ENCODE results near the gene GUK1.

DNA sequence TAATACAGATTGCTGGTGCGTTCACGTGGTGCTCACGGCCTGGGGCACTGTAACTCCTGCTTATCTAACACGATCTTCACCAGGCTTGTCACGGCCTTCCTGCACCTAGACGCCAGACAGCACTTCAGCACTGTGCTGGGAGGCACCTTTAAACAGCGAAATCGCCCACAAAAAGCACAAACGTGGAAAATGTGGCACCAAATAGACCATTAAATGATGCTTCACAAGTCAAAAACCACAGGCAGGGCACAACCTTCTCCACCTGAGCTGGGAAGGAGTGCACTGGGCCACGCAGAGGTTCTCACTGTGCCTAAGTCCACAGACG is 45.5 kb downstream of the GUK1 start:
- TF ChIP-seq, protein P1, sequence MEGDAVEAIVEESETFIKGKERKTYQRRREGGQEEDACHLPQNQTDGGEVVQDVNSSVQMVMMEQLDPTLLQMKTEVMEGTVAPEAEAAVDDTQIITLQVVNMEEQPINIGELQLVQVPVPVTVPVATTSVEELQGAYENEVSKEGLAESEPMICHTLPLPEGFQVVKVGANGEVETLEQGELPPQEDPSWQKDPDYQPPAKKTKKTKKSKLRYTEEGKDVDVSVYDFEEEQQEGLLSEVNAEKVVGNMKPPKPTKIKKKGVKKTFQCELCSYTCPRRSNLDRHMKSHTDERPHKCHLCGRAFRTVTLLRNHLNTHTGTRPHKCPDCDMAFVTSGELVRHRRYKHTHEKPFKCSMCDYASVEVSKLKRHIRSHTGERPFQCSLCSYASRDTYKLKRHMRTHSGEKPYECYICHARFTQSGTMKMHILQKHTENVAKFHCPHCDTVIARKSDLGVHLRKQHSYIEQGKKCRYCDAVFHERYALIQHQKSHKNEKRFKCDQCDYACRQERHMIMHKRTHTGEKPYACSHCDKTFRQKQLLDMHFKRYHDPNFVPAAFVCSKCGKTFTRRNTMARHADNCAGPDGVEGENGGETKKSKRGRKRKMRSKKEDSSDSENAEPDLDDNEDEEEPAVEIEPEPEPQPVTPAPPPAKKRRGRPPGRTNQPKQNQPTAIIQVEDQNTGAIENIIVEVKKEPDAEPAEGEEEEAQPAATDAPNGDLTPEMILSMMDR (conservative IDR thresholded peaks at IDR 0.05 in 1 of 2, IDR thresholded peaks at IDR 0.05 in 1 of 2; ENCODE audit: extremely low read depth in 1 of 2, insufficient read depth in 1 of 2, low read depth in 1 of 2, low read length in 2 of 2): no peak
- TF ChIP-seq EZH2 (IDR thresholded peaks at IDR 0.05; ENCODE audit: borderline replicate concordance, low read length): no peak
